ENCODE results near the gene CPNE5. TPM values are rescaled to one million over a fixed set of nuclear protein-coding genes. Genes with fewer than 3 reads are reported as not detected.

Gene CPNE5
- total and polyA plus RNA-seq, 9 of the 15 experiments (the other 6 are each of a cell fraction or from before 2014, with no cell fraction given), result 0.14 to 1.0 (median 0.46) TPM; not detected in 2

GRCh38 chr6:36724514-36725390 is 114.5 kb downstream of the CPNE5 start (continued):
- TF ChIP-seq, protein P1, sequence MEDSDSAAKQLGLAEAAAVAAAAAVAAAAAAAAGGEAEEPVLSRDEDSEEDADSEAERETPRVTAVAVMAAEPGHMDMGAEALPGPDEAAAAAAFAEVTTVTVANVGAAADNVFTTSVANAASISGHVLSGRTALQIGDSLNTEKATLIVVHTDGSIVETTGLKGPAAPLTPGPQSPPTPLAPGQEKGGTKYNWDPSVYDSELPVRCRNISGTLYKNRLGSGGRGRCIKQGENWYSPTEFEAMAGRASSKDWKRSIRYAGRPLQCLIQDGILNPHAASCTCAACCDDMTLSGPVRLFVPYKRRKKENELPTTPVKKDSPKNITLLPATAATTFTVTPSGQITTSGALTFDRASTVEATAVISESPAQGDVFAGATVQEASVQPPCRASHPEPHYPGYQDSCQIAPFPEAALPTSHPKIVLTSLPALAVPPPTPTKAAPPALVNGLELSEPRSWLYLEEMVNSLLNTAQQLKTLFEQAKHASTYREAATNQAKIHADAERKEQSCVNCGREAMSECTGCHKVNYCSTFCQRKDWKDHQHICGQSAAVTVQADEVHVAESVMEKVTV (CRISPR knock-in tag; IDR thresholded peaks at IDR 0.05), result peak; percentile 85
- TF ChIP-seq FOXK1 (CRISPR knock-in tag; IDR thresholded peaks at IDR 0.05; ENCODE audit: borderline replicate concordance) (peak; percentile 36; the same call in 1 of the 2 replicates), NFIC (IDR thresholded peaks at IDR 0.05) (0 out of 2 replicates have a peak, but pooled peaks have one; percentile 21), ZNF384 (IDR thresholded peaks at IDR 0.05; ENCODE audit: low read depth, low read length) (0 out of 2 replicates have a peak, but pooled peaks have one; percentile 17), GTF2E2 (tag; IDR thresholded peaks at IDR 0.05) (no peak), RFX1 (IDR thresholded peaks at IDR 0.05) (peak; percentile 74), SRSF9 (IDR thresholded peaks at IDR 0.05; ENCODE audit: borderline replicate concordance, low read depth, low read length) (no peak), HMG20B (CRISPR knock-in tag; IDR thresholded peaks at IDR 0.05) (no peak), FOXA3 (CRISPR knock-in tag; conservative IDR thresholded peaks at IDR 0.05 in 1 of 2, IDR thresholded peaks at IDR 0.05 in 1 of 2) (no peak), TAF15 (IDR thresholded peaks at IDR 0.05; ENCODE audit: low read depth, low read length) (no peak), RB1 (IDR thresholded peaks at IDR 0.05; ENCODE audit: low read depth) (0 out of 2 replicates have a peak, but pooled peaks have one; percentile 40), HNRNPL (IDR thresholded peaks at IDR 0.05; ENCODE audit: low read depth, low read length) (no peak), HNRNPK (IDR thresholded peaks at IDR 0.05; ENCODE audit: low read depth, low read length, poor library complexity, severe bottlenecking) (no peak), C11orf30 (IDR thresholded peaks at IDR 0.05; ENCODE audit: low read depth) (no peak)
- TF ChIP-seq, protein P2, sequence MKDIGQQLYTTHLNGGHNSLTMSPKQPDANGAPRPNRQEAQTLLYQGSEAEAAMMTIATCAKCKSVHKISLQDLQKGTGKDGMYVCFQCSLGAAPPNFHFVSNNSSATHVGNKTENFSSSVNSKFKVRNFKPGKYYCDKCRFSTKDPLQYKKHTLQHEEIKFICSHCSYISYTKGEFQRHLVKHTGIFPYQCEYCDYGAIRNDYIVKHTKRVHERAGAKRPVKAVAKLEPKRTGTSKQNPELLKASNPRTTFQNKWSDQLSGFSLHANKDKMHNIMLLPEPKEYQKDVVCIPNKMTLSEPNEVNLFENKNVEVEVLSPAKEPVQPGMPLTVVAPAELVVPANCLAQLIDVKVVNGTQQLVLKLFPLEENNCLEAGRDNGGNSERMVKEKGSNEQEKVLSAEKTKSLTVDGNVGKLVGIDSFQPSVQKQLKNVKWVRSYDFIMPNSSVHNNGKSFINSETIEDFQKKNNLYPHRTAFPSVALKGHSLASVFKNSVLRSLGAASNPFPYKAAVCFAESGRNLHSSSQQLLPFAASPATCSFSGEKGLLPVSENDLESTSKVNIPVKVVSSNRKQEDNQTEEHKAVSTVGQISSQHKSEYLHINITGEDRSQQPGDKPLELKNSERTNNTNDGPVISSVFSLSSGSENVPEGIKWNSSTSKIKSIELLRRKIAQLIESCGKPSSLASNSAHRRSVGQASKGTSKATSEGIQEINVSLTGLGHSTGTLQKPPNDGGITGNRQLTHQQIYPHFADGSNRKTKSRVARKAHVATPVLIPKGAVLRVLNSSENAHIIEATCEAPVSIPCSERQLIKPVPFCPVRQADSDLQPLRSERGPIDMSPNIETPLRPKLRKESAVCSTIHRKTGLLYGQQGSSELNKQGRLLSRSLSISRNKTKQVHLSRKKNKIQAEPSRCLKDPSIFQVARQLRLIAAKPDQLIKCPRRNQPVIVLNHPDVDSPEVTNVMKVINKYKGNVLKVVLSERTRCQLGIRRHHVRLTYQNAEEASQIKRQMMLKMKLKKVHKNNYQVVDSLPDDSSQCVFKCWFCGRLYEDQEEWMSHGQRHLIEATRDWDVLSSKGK (CRISPR knock-in tag; IDR thresholded peaks at IDR 0.05), result no peak
- TF ChIP-seq, protein P3, sequence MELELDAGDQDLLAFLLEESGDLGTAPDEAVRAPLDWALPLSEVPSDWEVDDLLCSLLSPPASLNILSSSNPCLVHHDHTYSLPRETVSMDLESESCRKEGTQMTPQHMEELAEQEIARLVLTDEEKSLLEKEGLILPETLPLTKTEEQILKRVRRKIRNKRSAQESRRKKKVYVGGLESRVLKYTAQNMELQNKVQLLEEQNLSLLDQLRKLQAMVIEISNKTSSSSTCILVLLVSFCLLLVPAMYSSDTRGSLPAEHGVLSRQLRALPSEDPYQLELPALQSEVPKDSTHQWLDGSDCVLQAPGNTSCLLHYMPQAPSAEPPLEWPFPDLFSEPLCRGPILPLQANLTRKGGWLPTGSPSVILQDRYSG (tag; conservative IDR thresholded peaks at IDR 0.05; ENCODE audit: low read depth), result no peak
